ENCODE measurements around the gene APIP. TPM values are rescaled to one million over a fixed set of nuclear protein-coding genes. Genes with fewer than 3 reads are reported as not detected.

Gene APIP
- total RNA-seq, 1 donor from 2014 or later, result 14.7 TPM

DNA sequence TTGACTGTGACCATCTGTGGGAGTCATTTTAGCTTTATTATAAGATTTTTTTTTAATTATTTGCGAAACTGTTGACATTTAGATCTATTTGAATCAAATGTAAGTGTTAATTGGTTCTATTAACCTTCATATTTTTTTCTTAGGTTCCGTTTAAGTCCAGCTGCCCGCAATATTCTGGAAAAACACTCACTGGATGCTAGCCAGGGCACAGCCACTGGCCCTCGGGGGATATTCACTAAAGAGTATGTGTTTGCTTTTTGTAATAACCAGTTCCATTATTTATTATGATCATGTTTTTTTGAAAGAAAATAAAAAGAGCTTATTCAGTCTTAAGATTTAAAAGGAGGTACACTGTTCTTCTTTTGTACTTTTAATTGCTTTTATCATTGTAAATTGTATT is 44.1 kb upstream of the APIP start:
- DNase-seq (ENCODE audit: extremely low spot score in 2 of 2), result no peak
- intact Hi-C loops (cut with DNase I), result no loop called here
- Histone ChIP-seq H3K4me3 (no peak overlapping the region), H3K9me3 (no peaks in the 10 kb centered on the region), H3K27me3 (no peaks in the 10 kb centered on the region), H3K27ac (no peak overlapping the region), H3K4me1 (no peaks in the 10 kb centered on the region), H3K36me3 (no peaks in the 10 kb centered on the region)
- no peak for TF ChIP-seq POLR2A (IDR thresholded peaks at IDR 0.05)
- no peak for TF ChIP-seq POLR2AphosphoS5 (IDR thresholded peaks at IDR 0.05; ENCODE audit: insufficient read depth in 1 of 2, low read depth in 1 of 2)
- TF ChIP-seq, protein P1, sequence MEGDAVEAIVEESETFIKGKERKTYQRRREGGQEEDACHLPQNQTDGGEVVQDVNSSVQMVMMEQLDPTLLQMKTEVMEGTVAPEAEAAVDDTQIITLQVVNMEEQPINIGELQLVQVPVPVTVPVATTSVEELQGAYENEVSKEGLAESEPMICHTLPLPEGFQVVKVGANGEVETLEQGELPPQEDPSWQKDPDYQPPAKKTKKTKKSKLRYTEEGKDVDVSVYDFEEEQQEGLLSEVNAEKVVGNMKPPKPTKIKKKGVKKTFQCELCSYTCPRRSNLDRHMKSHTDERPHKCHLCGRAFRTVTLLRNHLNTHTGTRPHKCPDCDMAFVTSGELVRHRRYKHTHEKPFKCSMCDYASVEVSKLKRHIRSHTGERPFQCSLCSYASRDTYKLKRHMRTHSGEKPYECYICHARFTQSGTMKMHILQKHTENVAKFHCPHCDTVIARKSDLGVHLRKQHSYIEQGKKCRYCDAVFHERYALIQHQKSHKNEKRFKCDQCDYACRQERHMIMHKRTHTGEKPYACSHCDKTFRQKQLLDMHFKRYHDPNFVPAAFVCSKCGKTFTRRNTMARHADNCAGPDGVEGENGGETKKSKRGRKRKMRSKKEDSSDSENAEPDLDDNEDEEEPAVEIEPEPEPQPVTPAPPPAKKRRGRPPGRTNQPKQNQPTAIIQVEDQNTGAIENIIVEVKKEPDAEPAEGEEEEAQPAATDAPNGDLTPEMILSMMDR (IDR thresholded peaks at IDR 0.05), result no peak

DNA sequence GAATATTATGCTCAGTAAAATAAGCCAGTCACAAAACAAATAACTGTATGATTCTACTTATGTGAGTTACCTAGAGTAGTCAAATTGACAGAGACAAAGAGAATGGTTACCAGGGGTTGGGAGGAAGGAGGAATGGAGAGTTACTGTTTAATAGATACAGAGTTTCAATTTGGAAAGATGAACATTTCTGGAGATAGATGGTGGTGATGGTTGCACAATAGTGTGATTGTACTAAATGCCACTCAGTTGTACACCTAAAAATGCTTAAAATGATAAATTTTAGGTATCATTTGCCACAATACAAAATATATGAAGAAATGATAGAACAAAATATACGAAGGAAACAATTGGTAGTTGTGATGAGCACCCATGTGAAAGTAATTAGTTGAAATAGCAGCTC is 43.6 kb upstream of the APIP start:
- H3K27ac ChIP-seq, result no peak overlapping the region
- TF ChIP-seq POLR2AphosphoS5 (IDR thresholded peaks at IDR 0.05; ENCODE audit: insufficient read depth in 1 of 2, low read depth in 1 of 2) (no peak), POLR2A (IDR thresholded peaks at IDR 0.05) (no peak)
- TF ChIP-seq, protein P1 (IDR thresholded peaks at IDR 0.05), result no peak
- H3K36me3 ChIP-seq, result no peaks in the 10 kb centered on the region

DNA sequence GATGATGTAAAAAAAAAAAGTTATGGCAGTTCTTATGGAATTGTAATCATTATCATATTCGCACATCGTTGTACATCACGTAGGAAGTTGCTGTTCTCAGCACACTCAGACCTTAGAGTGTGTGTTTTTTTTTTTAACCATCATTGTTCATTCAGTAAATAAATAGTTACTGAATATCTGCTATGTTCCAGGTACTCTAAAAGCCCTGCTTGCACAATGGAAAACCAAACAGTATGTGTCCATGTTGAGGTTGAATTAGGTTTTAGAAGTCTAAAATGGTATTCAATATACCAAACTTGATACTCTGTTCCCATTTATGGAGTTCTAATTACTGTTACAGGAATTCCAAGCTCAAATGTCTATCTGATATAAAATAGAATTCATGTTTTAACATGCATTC is 41.4 kb upstream of the APIP start:
- Histone ChIP-seq H3K27ac (no peak overlapping the region), H3K9me3 (no peaks in the 10 kb centered on the region), H3K4me3 (no peak overlapping the region), H3K36me3 (no peaks in the 10 kb centered on the region), H3K27me3 (no peaks in the 10 kb centered on the region), H3K4me1 (no peaks in the 10 kb centered on the region)
- TF ChIP-seq POLR2A (IDR thresholded peaks at IDR 0.05), result no peak
- TF ChIP-seq, protein P1 (IDR thresholded peaks at IDR 0.05), result no peak
- no peak for TF ChIP-seq POLR2AphosphoS5 (IDR thresholded peaks at IDR 0.05; ENCODE audit: insufficient read depth in 1 of 2, low read depth in 1 of 2)
- DNase-seq (ENCODE audit: extremely low spot score in 2 of 2), result no peak
- intact Hi-C loops (cut with DNase I), result no loop called here

More for the DNA sequence above, 43.6 kb upstream of the APIP start:
- DNase-seq (ENCODE audit: extremely low spot score in 2 of 2), result no peak
- H3K4me3 ChIP-seq, result no peak overlapping the region
- H3K9me3 ChIP-seq, result no peaks in the 10 kb centered on the region
- no peaks in the 10 kb centered on the region for H3K27me3 ChIP-seq
- intact Hi-C loops (cut with DNase I), result no loop called here
- H3K4me1 ChIP-seq, result no peaks in the 10 kb centered on the region

DNA sequence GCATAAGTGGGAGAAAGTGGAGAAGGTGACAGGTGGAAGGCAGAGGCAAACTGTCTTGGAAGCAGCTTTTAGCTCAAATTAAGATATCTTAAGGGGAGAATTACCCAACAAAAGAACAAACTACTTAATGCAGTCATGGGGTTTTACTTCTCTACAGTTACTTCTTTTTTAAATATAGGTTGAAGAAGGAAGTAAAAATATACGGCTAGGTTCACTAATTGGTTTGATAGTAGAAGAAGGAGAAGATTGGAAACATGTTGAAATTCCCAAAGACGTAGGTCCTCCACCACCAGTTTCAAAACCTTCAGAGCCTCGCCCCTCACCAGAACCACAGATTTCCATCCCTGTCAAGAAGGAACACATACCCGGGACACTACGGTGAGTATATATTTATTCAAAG is 41.0 kb upstream of the APIP start:
- intact Hi-C loops (cut with DNase I), result no loop called here
- H3K4me1 ChIP-seq, result no peaks in the 10 kb centered on the region

DNA sequence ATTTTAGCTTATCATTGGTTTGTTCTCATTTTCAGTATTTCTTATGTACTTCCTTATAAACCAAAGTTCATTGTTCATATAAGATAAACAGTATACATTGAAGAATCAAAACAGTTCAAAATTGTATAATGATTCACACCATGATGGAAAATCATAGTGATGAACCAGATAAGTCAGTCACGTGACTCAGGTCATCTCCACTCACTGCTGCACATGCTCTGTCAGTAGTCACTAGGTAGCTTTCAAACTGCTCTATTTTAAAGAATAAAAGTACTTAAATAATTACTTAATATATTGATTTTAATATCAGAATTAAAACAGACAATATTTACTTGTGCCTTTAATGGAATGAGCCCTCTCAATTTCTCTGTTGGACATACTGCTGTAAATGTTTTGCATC is 37.8 kb upstream of the APIP start:
- no peak overlapping the region for H3K4me3 ChIP-seq
- H3K36me3 ChIP-seq, result no peaks in the 10 kb centered on the region
- no peaks in the 10 kb centered on the region for H3K4me1 ChIP-seq
- DNase-seq (ENCODE audit: extremely low spot score in 2 of 2), result no peak
- no peak for TF ChIP-seq POLR2AphosphoS5 (IDR thresholded peaks at IDR 0.05; ENCODE audit: insufficient read depth in 1 of 2, low read depth in 1 of 2)
- TF ChIP-seq, protein P1 (IDR thresholded peaks at IDR 0.05), result no peak
- TF ChIP-seq POLR2A (IDR thresholded peaks at IDR 0.05), result no peak
- no peak overlapping the region for H3K27ac ChIP-seq
- no peaks in the 10 kb centered on the region for H3K27me3 ChIP-seq
- H3K9me3 ChIP-seq, result no peaks in the 10 kb centered on the region
- intact Hi-C loops (cut with DNase I), result no loop called here

More for the DNA sequence above, 41.0 kb upstream of the APIP start:
- no peak for DNase-seq (ENCODE audit: extremely low spot score in 2 of 2)
- Histone ChIP-seq H3K9me3 (no peaks in the 10 kb centered on the region), H3K27ac (no peak overlapping the region), H3K27me3 (no peaks in the 10 kb centered on the region), H3K4me3 (no peak overlapping the region), H3K36me3 (no peaks in the 10 kb centered on the region)
- TF ChIP-seq POLR2A (IDR thresholded peaks at IDR 0.05), result no peak
- no peak for TF ChIP-seq POLR2AphosphoS5 (IDR thresholded peaks at IDR 0.05; ENCODE audit: insufficient read depth in 1 of 2, low read depth in 1 of 2)
- TF ChIP-seq, protein P1 (IDR thresholded peaks at IDR 0.05), result no peak
